IMR-90 (cell line): ENCODE data around the gene PRDX5. TPM values are rescaled to one million over a fixed set of nuclear protein-coding genes. Genes with fewer than 3 reads are reported as not detected.

Experiments
- ATAC-seq: fragments of 200-7000 bp; cut with Tn5 transposase; 2 replicates; pipeline ENCODE4 v1.9.1; 2020; ENCODE audit warnings: low read depth, mild to moderate bottlenecking, moderate library complexity
- BruUV-seq: library from RNA; stranded (reverse); fragments of 400-500 nt; replicated peaks from 2 replicates; lab custom pipeline; 2021; lab: Mats Ljungman, UMichigan
- CTCF ChIA-PET: fragments of 300-600 bp; formaldehyde crosslinking; extraction: SDS; loops from one replicate; lab custom pipeline; 2021; ENCODE audit warnings: antibody characterized with exemption; lab: Yijun Ruan, JAX
- POLR2A ChIA-PET: fragments of 300-600 bp; sonication (Branson Sonifier 250); formaldehyde crosslinking; loops from one replicate; lab custom pipeline; 2022; ENCODE audit warnings: antibody characterized with exemption; ENCODE audit not compliant: unreplicated experiment; lab: Charles Lee
- DNase-seq: peaks from one replicate; pipeline ENCODE4 v3.0.0; 2013
- H2AFZ ChIP-seq: replicated peaks from 2 replicates; pipeline ENCODE3; 2013; ENCODE audit warnings: low read length, mild to moderate bottlenecking; ENCODE audit not compliant: poor library complexity
- H2AK5ac ChIP-seq: 2 replicates; pipeline ENCODE4 v1.6.1; 2013; ENCODE audit warnings: low read depth, low read length, inconsistent platforms
- H2AK9ac ChIP-seq: replicated peaks from 2 replicates; pipeline ENCODE3; 2013; ENCODE audit warnings: mild to moderate bottlenecking, low read depth, low read length, moderate library complexity; ENCODE audit not compliant: poor library complexity
- H2BK120ac ChIP-seq: 2 replicates; pipeline ENCODE4 v1.6.1; 2013; ENCODE audit warnings: low read depth, low read length, inconsistent platforms
- H2BK15ac ChIP-seq: 3 replicates; pipeline ENCODE4 v1.6.1; 2013; ENCODE audit warnings: low read depth, low read length, inconsistent platforms
- H2BK20ac ChIP-seq: 2 replicates; pipeline ENCODE4 v1.6.1; 2013; ENCODE audit warnings: low read depth, mild to moderate bottlenecking, inconsistent platforms, low read length, moderate library complexity
- H2BK5ac ChIP-seq: 2 replicates; pipeline ENCODE4 v1.6.1; 2013; ENCODE audit warnings: mild to moderate bottlenecking, low read depth, low read length, inconsistent platforms; ENCODE audit not compliant: poor library complexity, severe bottlenecking
- H3K14ac ChIP-seq: replicated peaks from 2 replicates; pipeline ENCODE4 v1.6.1; 2013; ENCODE audit warnings: low read depth, low read length, inconsistent platforms
- H3K18ac ChIP-seq: 2 replicates; pipeline ENCODE4 v1.6.1; 2013; ENCODE audit warnings: low read depth, low read length, control low read depth
- H3K23ac ChIP-seq: 2 replicates; pipeline ENCODE4 v1.6.1; 2013; ENCODE audit warnings: low read depth, low read length, inconsistent platforms
- H3K27ac ChIP-seq: 2 replicates; pipeline ENCODE4 v1.5.1; 2013; ENCODE audit warnings: mild to moderate bottlenecking, control low read depth, low read length; ENCODE audit not compliant: insufficient read depth
- H3K27me3 ChIP-seq: 2 replicates; pipeline ENCODE4 v1.6.1; 2013; ENCODE audit warnings: low read length; ENCODE audit not compliant: control insufficient read depth, insufficient read depth
- H3K36me3 ChIP-seq: 2 replicates; pipeline ENCODE4 v1.6.1; 2013; ENCODE audit warnings: low read length, mixed read lengths; ENCODE audit not compliant: control insufficient read depth, insufficient read depth
- H3K4ac ChIP-seq: 2 replicates; pipeline ENCODE4 v1.6.1; 2013; ENCODE audit warnings: low read depth, low read length, inconsistent platforms
- H3K4me1 ChIP-seq: 2 replicates; pipeline ENCODE4 v1.6.1; 2013; ENCODE audit warnings: low read length, mixed read lengths; ENCODE audit not compliant: control insufficient read depth, insufficient read depth
- H3K4me2 ChIP-seq: 2 replicates; pipeline ENCODE4 v1.6.1; 2013; ENCODE audit warnings: low read depth, mild to moderate bottlenecking, control low read depth, low read length, moderate library complexity
- H3K4me3 ChIP-seq: 2 replicates; pipeline ENCODE4 v1.5.1; 2013; ENCODE audit warnings: low read depth, mild to moderate bottlenecking, control low read depth, low read length, moderate library complexity; ENCODE audit not compliant: insufficient read depth
- H3K56ac ChIP-seq: 2 replicates; pipeline ENCODE4 v1.6.1; 2013; ENCODE audit warnings: low read length, inconsistent platforms; ENCODE audit not compliant: insufficient read depth; ENCODE audit errors: extremely low read depth
- H3K79me1 ChIP-seq, 2 experiments: 2 replicates each; pipeline ENCODE4 v1.6.1; 2013; ENCODE audit warnings: low read length in 2 of 2, inconsistent platforms in 1 of 2, low read depth in 1 of 2
- H3K9ac ChIP-seq: 2 replicates; pipeline ENCODE4 v1.6.1; 2013; ENCODE audit warnings: low read depth, low read length, control low read depth
- H3K9me1 ChIP-seq: 2 replicates; pipeline ENCODE4 v1.6.1; 2013; ENCODE audit warnings: low read length, inconsistent platforms; ENCODE audit not compliant: insufficient read depth
- H3K9me3 ChIP-seq: 2 replicates; pipeline ENCODE4 v1.6.1; 2013; ENCODE audit warnings: low read length; ENCODE audit not compliant: control insufficient read depth, insufficient read depth
- H4K20me1 ChIP-seq: 2 replicates; pipeline ENCODE4 v1.6.1; 2013; ENCODE audit warnings: low read length, inconsistent platforms; ENCODE audit not compliant: insufficient read depth
- H4K5ac ChIP-seq: 2 replicates; pipeline ENCODE4 v1.6.1; 2013; ENCODE audit warnings: mild to moderate bottlenecking, low read depth, low read length, control low read depth
- H4K8ac ChIP-seq, 2 experiments: 2 replicates each; pipeline ENCODE4 v1.6.1; 2013; ENCODE audit warnings: low read depth in 2 of 2, low read length in 2 of 2, control low read depth in 1 of 2, inconsistent platforms in 1 of 2
- H4K91ac ChIP-seq: 2 replicates; pipeline ENCODE4 v1.6.1; 2013; ENCODE audit warnings: low read depth, low read length, inconsistent platforms; ENCODE audit not compliant: insufficient read depth
- BHLHE40 ChIP-seq: fragments of 150-350 bp; IDR thresholded peaks from 2 replicates; pipeline ENCODE4 v1.6.1; 2016; ENCODE audit warnings: mild to moderate bottlenecking, low read depth, low read length
- CHD1 ChIP-seq: IDR thresholded peaks from 2 replicates; pipeline ENCODE4 v1.6.1; 2012; ENCODE audit warnings: low read depth, low read length, improper control_type of control experiment
- FOS ChIP-seq: fragments of 150-350 bp; IDR thresholded peaks from 2 replicates; pipeline ENCODE4 v1.6.1; 2016; ENCODE audit warnings: low read depth, low read length
- MAFK ChIP-seq: IDR thresholded peaks from 2 replicates; pipeline ENCODE4 v1.6.1; 2012; ENCODE audit warnings: low read depth, low read length, improper control_type of control experiment
- MAZ ChIP-seq: IDR thresholded peaks from 2 replicates; pipeline ENCODE4 v1.6.1; 2012; ENCODE audit warnings: low read depth, mild to moderate bottlenecking, low read length, improper control_type of control experiment, moderate library complexity, borderline replicate concordance
- MXI1 ChIP-seq: IDR thresholded peaks from 2 replicates; pipeline ENCODE4 v1.6.1; 2012; ENCODE audit warnings: low read depth, mild to moderate bottlenecking, low read length, moderate library complexity, borderline replicate concordance
- NFE2L2 ChIP-seq: fragments of 150-350 bp; IDR thresholded peaks from 2 replicates; pipeline ENCODE4 v1.6.1; 2016; ENCODE audit warnings: low read depth, mild to moderate bottlenecking, low read length
- POLR2A ChIP-seq: IDR thresholded peaks from 2 replicates; pipeline ENCODE4 v1.6.1; 2012; ENCODE audit warnings: mild to moderate bottlenecking, low read depth, low read length
- RAD21 ChIP-seq: IDR thresholded peaks from 2 replicates; pipeline ENCODE4 v1.6.1; 2012; ENCODE audit warnings: low read length, improper control_type of control experiment
- RCOR1 ChIP-seq: IDR thresholded peaks from 2 replicates; pipeline ENCODE4 v1.6.1; 2012; ENCODE audit warnings: mild to moderate bottlenecking, low read length, improper control_type of control experiment; ENCODE audit not compliant: insufficient replicate concordance
- RFX5 ChIP-seq: IDR thresholded peaks from 2 replicates; pipeline ENCODE4 v1.8.0; 2012; ENCODE audit warnings: low read depth, mild to moderate bottlenecking, low read length, moderate library complexity
- SMC3 ChIP-seq: fragments of 150-350 bp; IDR thresholded peaks from 2 replicates; pipeline ENCODE4 v1.6.1; 2016; ENCODE audit warnings: low read depth, mild to moderate bottlenecking, antibody characterized with exemption, low read length, moderate library complexity
- USF2 ChIP-seq: fragments of 150-350 bp; IDR thresholded peaks from 2 replicates; pipeline ENCODE4 v1.6.1; 2017; ENCODE audit warnings: mild to moderate bottlenecking, antibody characterized with exemption, low read length, low read depth
- WGBS, 2 experiments: methylation state at CpG; one replicate each; pipeline versions ENCODE4 v1.1.5 to v1.1.7; 2013; ENCODE audit warnings: missing lambda C conversion rate in 2 of 2; ENCODE audit not compliant: insufficient read length in 1 of 2; ENCODE audit errors: extremely low coverage in 2 of 2; 5-methylcytosine and 5-hydroxymethylcytosine counted together
- dilution Hi-C: fragments of 300-500 bp; cut with HindIII; formaldehyde crosslinking; loops from one replicate; pipeline ENCODE4 v1.14.3; 2018; ENCODE audit warnings: low sequenced_read_pairs; ENCODE audit not compliant: unreplicated experiment
- in situ Hi-C: fragments of 300-500 bp; cut with MboI; formaldehyde crosslinking; loops from 3 replicates; pipeline ENCODE4 v1.14.3; 2019; ENCODE audit warnings: low sequenced_read_pairs, inconsistent platforms, mixed read lengths
- intact Hi-C: fragments of 100-400 bp; cut with micrococcal nuclease; formaldehyde crosslinking; loops from 2 replicates; pipeline ENCODE4 v1.10.0; 2022
- polyA plus RNA-seq, 3 experiments: library from polyadenylated mRNA; depleted of rRNA; stranded (reverse); fragments of >200 nt; gene quantifications; 2 replicates each; pipeline ENCODE4 v1.2.3, GENCODE V29; 2012; ENCODE audit warnings: low replicate concordance in 1 of 3
- total RNA-seq: library from RNA; depleted of rRNA; stranded (reverse); fragments of >200 nt; gene quantifications from 2 replicates; pipeline ENCODE4 v1.2.3, GENCODE V29; 2012
- TF ChIP-seq, protein P1 (sequence below): conservative IDR thresholded peaks from 2 replicates; pipeline ENCODE4 v1.5.1; 2012; ENCODE audit warnings: mild to moderate bottlenecking, low read depth, low read length, improper control_type of control experiment
- TF ChIP-seq, protein P2 (sequence below): fragments of 150-350 bp; IDR thresholded peaks from 2 replicates; pipeline ENCODE4 v1.6.1; 2016; ENCODE audit warnings: low read depth, mild to moderate bottlenecking, low read length, moderate library complexity, borderline replicate concordance

Gene PRDX5
- total and polyA plus RNA-seq, 2 of the 4 experiments (the other 2 are of a cell fraction), result 120 to 292 TPM

DNA sequence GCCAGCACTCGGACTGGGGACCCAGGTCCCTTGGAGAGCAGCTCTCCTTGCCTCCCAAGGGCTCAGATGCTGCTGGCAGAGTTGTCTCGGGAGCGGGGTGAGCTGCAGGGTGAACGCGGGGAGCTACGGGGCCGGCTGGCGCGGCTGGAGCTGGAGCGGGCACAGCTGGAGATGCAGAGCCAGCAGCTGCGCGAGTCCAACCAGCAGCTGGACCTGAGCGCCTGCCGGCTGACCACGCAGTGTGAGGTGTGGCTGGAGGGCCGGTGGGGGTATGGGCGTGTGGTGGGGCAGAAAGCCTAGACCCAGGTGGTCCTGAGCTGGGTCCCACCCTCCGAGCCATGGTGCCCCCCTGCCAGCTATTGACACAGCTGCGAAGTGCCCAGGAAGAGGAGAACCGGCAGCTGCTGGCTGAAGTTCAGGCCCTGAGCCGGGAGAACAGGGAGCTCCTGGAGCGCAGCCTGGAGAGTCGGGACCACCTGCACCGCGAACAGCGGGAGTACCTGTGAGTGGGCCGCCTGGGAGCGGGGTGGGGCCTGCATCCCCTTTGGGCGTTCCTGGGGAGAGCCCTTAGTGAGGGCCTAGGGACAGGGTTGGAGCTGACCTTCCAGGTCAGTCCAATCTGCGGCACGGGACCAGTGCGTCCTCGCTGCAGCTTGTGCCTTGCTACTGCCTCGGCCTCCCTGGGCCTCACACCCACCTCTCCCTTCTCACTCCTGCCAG lies 35.2 kb downstream of the PRDX5 start:
- Histone ChIP-seq H4K91ac (no peak overlapping the region), H3K14ac (no peak overlapping the region), H3K27ac (no peak overlapping the region), H2BK5ac (no peak overlapping the region), H3K79me1 (peaks cover 0 to 11% of the 10 kb centered on the region in 2 experiments; a peak in 3 of 4 replicates), H3K4me2 (no peak overlapping the region), H3K4ac (no peak overlapping the region), H2AFZ (no peak overlapping the region), H3K23ac (no peak overlapping the region), H2BK15ac (no peak overlapping the region), H3K4me1 (peaks cover 14% of the 10 kb centered on the region), H2BK120ac (no peak overlapping the region), H4K20me1 (no peaks in the 10 kb centered on the region), H3K9ac (no peak overlapping the region), H3K56ac (no peak overlapping the region), H2BK20ac (no peak overlapping the region), H4K8ac (no peak overlapping the region), H3K4me3 (no peak overlapping the region), H3K9me3 (no peaks in the 10 kb centered on the region), H3K18ac (no peak overlapping the region), H2AK5ac (no peak overlapping the region), H4K5ac (no peak overlapping the region), H3K27me3 (no peaks in the 10 kb centered on the region), H3K9me1 (peaks cover 9% of the 10 kb centered on the region; the same call in 1 of the 2 replicates), H3K36me3 (no peaks in the 10 kb centered on the region), H2AK9ac (no peak overlapping the region)
- WGBS, 2 experiments, result 82% methylated on average over 23 of the region's 34 CpGs; no CpG with 5 or more reads in 1 of the 2 experiments
- DNase-seq (no peak), ATAC-seq (no peak)
- in situ Hi-C loops (no loop called here), dilution Hi-C loops (no loop called here), intact Hi-C loops (no loop called here)
- ChIA-PET CTCF (interaction anchor here (0.6 to 1.1 kb wide), 2 partner anchors 52 to 335 kb away, joined by 3 read pairs; partner anchors contain the start of gene CATSPERZ), POLR2A (no interaction called here)
- BruUV-seq, result no TSS peak
- TF ChIP-seq USF2 (no peak), MXI1 (no peak), MAZ (no peak), MAFK (no peak), NFE2L2 (no peak), BHLHE40 (no peak), RAD21 (no peak), CHD1 (no peak), RCOR1 (no peak), FOS (no peak), RFX5 (no peak), POLR2A (no peak), SMC3 (no peak)
- TF ChIP-seq, protein P1, sequence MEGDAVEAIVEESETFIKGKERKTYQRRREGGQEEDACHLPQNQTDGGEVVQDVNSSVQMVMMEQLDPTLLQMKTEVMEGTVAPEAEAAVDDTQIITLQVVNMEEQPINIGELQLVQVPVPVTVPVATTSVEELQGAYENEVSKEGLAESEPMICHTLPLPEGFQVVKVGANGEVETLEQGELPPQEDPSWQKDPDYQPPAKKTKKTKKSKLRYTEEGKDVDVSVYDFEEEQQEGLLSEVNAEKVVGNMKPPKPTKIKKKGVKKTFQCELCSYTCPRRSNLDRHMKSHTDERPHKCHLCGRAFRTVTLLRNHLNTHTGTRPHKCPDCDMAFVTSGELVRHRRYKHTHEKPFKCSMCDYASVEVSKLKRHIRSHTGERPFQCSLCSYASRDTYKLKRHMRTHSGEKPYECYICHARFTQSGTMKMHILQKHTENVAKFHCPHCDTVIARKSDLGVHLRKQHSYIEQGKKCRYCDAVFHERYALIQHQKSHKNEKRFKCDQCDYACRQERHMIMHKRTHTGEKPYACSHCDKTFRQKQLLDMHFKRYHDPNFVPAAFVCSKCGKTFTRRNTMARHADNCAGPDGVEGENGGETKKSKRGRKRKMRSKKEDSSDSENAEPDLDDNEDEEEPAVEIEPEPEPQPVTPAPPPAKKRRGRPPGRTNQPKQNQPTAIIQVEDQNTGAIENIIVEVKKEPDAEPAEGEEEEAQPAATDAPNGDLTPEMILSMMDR, result no peak
- TF ChIP-seq, protein P2, sequence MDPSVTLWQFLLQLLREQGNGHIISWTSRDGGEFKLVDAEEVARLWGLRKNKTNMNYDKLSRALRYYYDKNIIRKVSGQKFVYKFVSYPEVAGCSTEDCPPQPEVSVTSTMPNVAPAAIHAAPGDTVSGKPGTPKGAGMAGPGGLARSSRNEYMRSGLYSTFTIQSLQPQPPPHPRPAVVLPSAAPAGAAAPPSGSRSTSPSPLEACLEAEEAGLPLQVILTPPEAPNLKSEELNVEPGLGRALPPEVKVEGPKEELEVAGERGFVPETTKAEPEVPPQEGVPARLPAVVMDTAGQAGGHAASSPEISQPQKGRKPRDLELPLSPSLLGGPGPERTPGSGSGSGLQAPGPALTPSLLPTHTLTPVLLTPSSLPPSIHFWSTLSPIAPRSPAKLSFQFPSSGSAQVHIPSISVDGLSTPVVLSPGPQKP, result no peak
